Colonic mucosa (tissue), 4 donors: ENCODE data around the gene COL1A1. TPM values are rescaled to one million over a fixed set of nuclear protein-coding genes. Genes with fewer than 3 reads are reported as not detected.

Experiments used
- DNase-seq: peaks from one replicate; pipeline ENCODE4 v3.0.0-alpha.2; 2020
- H3K27ac ChIP-seq: fragments of 200-600 bp; one replicate; pipeline ENCODE4 v1.8.0; 2021
- H3K27me3 ChIP-seq: fragments of 200-600 bp; one replicate; pipeline ENCODE4 v1.8.0; 2021
- H3K36me3 ChIP-seq: fragments of 200-600 bp; one replicate; pipeline ENCODE4 v1.8.0; 2021
- H3K4me1 ChIP-seq: fragments of 200-600 bp; one replicate; pipeline ENCODE4 v1.8.0; 2021; ENCODE audit warnings: mild to moderate bottlenecking
- H3K4me3 ChIP-seq: fragments of 200-600 bp; one replicate; pipeline ENCODE4 v1.8.0; 2021
- H3K9ac ChIP-seq, 2 donors: one replicate each; pipeline ENCODE4 v1.7.0; 2013; ENCODE audit warnings: control low read depth in 2 of 2, low read depth in 2 of 2, low read length in 2 of 2
- H3K9me3 ChIP-seq: fragments of 200-600 bp; one replicate; pipeline ENCODE4 v1.8.0; 2021
- CTCF ChIP-seq: fragments of 200-600 bp; IDR thresholded peaks from one replicate; pipeline ENCODE4 v1.8.0; 2022; ENCODE audit warnings: antibody characterized with exemption, mild to moderate bottlenecking
- intact Hi-C: fragments of 100-400 bp; cut with DNase I; formaldehyde crosslinking; loops from one replicate; pipeline ENCODE4 v1.14.1; 2022
- total RNA-seq, 2 donors: library from RNA; stranded (reverse); fragmentation: NEBNext Ultra II Directional in 1 of 2; extraction: Animal tissue kit (Norgen Biotek cat#: 25700) in 1 of 2; gene quantifications; one replicate each; pipeline ENCODE4 v1.2.1, GENCODE V29; 2021
- donor health status: healthy.
- donor health status: DM: no; HTN: no; CAD: no.
- donor health status: DM: no; HTN: no; CAD: no.

COL1A1 gene
- total RNA-seq, 2 donors from 2014 or later, result 74.7 to 127 TPM

- H3K9me3 ChIP-seq, result no peaks in the 10 kb centered on the region
- peak overlapping the region; percentile 91 for H3K27ac ChIP-seq
- no peaks in the 10 kb centered on the region for H3K36me3 ChIP-seq
- peaks cover 9% of the 10 kb centered on the region for H3K4me1 ChIP-seq
- no peak for DNase-seq
- peak overlapping the region; percentile 87 for H3K4me3 ChIP-seq
- no peak for TF ChIP-seq CTCF
- intact Hi-C loops, result no loop called here
- no peaks in the 10 kb centered on the region for H3K27me3 ChIP-seq
- peak overlapping the region; percentile 78 to 89 for H3K9ac ChIP-seq
Measured at GRCh38 chr17:50146927-50147665, 54.3 kb downstream of the COL1A1 start.

GRCh38 chr17:50146230-50146926, 55.1 kb downstream of the COL1A1 start:
- H3K4me1 ChIP-seq, result peaks cover 9% of the 10 kb centered on the region
- intact Hi-C loops, result no loop called here
- TF ChIP-seq CTCF, result no peak
- H3K4me3 ChIP-seq, result peak overlapping the region; percentile 87
- DNase-seq, result no peak
- no peaks in the 10 kb centered on the region for H3K36me3 ChIP-seq
- peak overlapping the region; percentile 78 to 89 for H3K9ac ChIP-seq
- H3K27ac ChIP-seq, result no peak overlapping the region
- no peaks in the 10 kb centered on the region for H3K9me3 ChIP-seq
- no peaks in the 10 kb centered on the region for H3K27me3 ChIP-seq

- no peak overlapping the region for H3K27ac ChIP-seq
- H3K27me3 ChIP-seq, result no peaks in the 10 kb centered on the region
- H3K4me1 ChIP-seq, result peaks cover 9% of the 10 kb centered on the region
- no peak overlapping the region for H3K9ac ChIP-seq
- intact Hi-C loops, result no loop called here
- no peaks in the 10 kb centered on the region for H3K36me3 ChIP-seq
- TF ChIP-seq CTCF, result no peak
- H3K9me3 ChIP-seq, result no peaks in the 10 kb centered on the region
- H3K4me3 ChIP-seq, result no peak overlapping the region
- no peak for DNase-seq
Measured at GRCh38 chr17:50145532-50146229, 55.8 kb downstream of the COL1A1 start.

- intact Hi-C loops, result no loop called here
- Histone ChIP-seq H3K27ac (no peak overlapping the region), H3K4me3 (no peak overlapping the region), H3K9me3 (no peaks in the 10 kb centered on the region), H3K36me3 (no peaks in the 10 kb centered on the region), H3K9ac (no peak overlapping the region), H3K4me1 (peaks cover 9% of the 10 kb centered on the region), H3K27me3 (no peaks in the 10 kb centered on the region)
- no peak for TF ChIP-seq CTCF
- no peak for DNase-seq
Measured at GRCh38 chr17:50144845-50145531, 56.4 kb downstream of the COL1A1 start.

- Histone ChIP-seq H3K9me3 (no peaks in the 10 kb centered on the region), H3K9ac (no peak overlapping the region), H3K4me3 (no peak overlapping the region), H3K27ac (no peak overlapping the region), H3K36me3 (no peaks in the 10 kb centered on the region), H3K4me1 (peaks cover 9% of the 10 kb centered on the region), H3K27me3 (no peaks in the 10 kb centered on the region)
- DNase-seq, result no peak
- intact Hi-C loops, result no loop called here
- TF ChIP-seq CTCF, result no peak
Measured at GRCh38 chr17:50144355-50144754, 57.1 kb downstream of the COL1A1 start.
